Activated naive CD4-positive, alpha-beta T cell treated with Interleukin-2 at 50 U/mL for 16 hours (primary cell): Measurements from ENCODE around the gene CAPN7.
A peak's percentile ranks its signal among the peaks of the same experiment; 100 is the strongest.

Source experiments
- DNase-seq: peaks from one replicate; pipeline ENCODE4 v3.0.0-alpha.2; 2020

Gene CAPN7

GRCh38 chr3:15279205-15279604 lies 73.2 kb downstream of the CAPN7 start:
- DNase-seq: no peak

- no peak for DNase-seq
Measured at GRCh38 chr3:15279671-15280402, 73.8 kb downstream of the CAPN7 start.

- DNase-seq: no peak
Measured at GRCh38 chr3:15280853-15281532, 74.9 kb downstream of the CAPN7 start.

- DNase-seq: no peak
Measured at GRCh38 chr3:15281817-15282216, 75.8 kb downstream of the CAPN7 start.

- DNase-seq: no peak
Measured at GRCh38 chr3:15283702-15284101, 77.7 kb downstream of the CAPN7 start.

GRCh38 chr3:15284121-15284889 lies 78.3 kb downstream of the CAPN7 start:
- DNase-seq: no peak

GRCh38 chr3:15286022-15286421 lies 80.0 kb downstream of the CAPN7 start:
- DNase-seq: no peak

GRCh38 chr3:15287565-15288330 lies 81.7 kb downstream of the CAPN7 start:
- DNase-seq: no peak

GRCh38 chr3:15288331-15289035 lies 82.4 kb downstream of the CAPN7 start:
- DNase-seq: no peak

GRCh38 chr3:15289661-15290060 lies 83.6 kb downstream of the CAPN7 start:
- DNase-seq: no peak

- no peak for DNase-seq
Measured at GRCh38 chr3:15290736-15291135, 84.7 kb downstream of the CAPN7 start.

GRCh38 chr3:15291589-15292541 lies 85.8 kb downstream of the CAPN7 start:
- DNase-seq: peak; percentile 66

- DNase-seq: no peak
Measured at GRCh38 chr3:15292765-15293522, 86.9 kb downstream of the CAPN7 start.

GRCh38 chr3:15294929-15295328 lies 88.9 kb downstream of the CAPN7 start:
- no peak for DNase-seq

- no peak for DNase-seq
Measured at GRCh38 chr3:15295506-15295905, 89.5 kb downstream of the CAPN7 start.

- DNase-seq: no peak
Measured at GRCh38 chr3:15297608-15298350, 91.7 kb downstream of the CAPN7 start.

GRCh38 chr3:15298504-15298903 lies 92.5 kb downstream of the CAPN7 start:
- no peak for DNase-seq

GRCh38 chr3:15299036-15299435 lies 93.0 kb downstream of the CAPN7 start:
- DNase-seq: no peak

- no peak for DNase-seq
Measured at GRCh38 chr3:15300323-15301078, 94.5 kb downstream of the CAPN7 start.
